GM12874 (cell line): ENCODE results near the gene PSG1.

Experiments
- CTCF ChIP-seq: IDR thresholded peaks from 2 replicates; pipeline ENCODE4 v1.5.1; 2011; ENCODE audit warnings: low read depth, mild to moderate bottlenecking, control low read depth, low read length, moderate library complexity; ENCODE audit not compliant: insufficient read depth

Gene PSG1

GRCh38 chr19:42872608-42873007 lies 6.9 kb downstream of the PSG1 start:
- no peak for TF ChIP-seq CTCF

GRCh38 chr19:42857544-42857867 lies 22.0 kb downstream of the PSG1 start:
- TF ChIP-seq CTCF = no peak

GRCh38 chr19:42856866-42857543 lies 22.5 kb downstream of the PSG1 start:
- peak; percentile 54 for TF ChIP-seq CTCF

- no peak for TF ChIP-seq CTCF
These were observed 28.4 kb downstream of the PSG1 start for GRCh38 chr19:42850981-42851717.

- no peak for TF ChIP-seq CTCF
These were observed 32.9 kb downstream of the PSG1 start for GRCh38 chr19:42846597-42846996.

GRCh38 chr19:42831221-42832019 lies 48.1 kb downstream of the PSG1 start:
- TF ChIP-seq CTCF = no peak

GRCh38 chr19:42816894-42817293 lies 62.6 kb downstream of the PSG1 start:
- TF ChIP-seq CTCF = no peak
